Erythroblast (primary cell): Measurements from ENCODE around the gene ZFPL1.
"Not testable (repeated sequence)": the region's sequence is repeated elsewhere in the genome, so short reads cannot be mapped to it uniquely, and the experiment has no call there.

Source experiments
- DNase-seq, 2 experiments: peaks; one replicate each; lab custom pipeline; 2025; lab: John Stamatoyannopoulos, UW
- GATA1 ChIP-seq: IDR thresholded peaks from 2 replicates; pipeline ENCODE4 v1.6.1; 2011; ENCODE audit warnings: low read depth, mild to moderate bottlenecking, control low read depth, low read length, moderate library complexity
- POLR2A ChIP-seq: IDR thresholded peaks from 2 replicates; pipeline ENCODE4 v1.6.1; 2011; ENCODE audit warnings: mild to moderate bottlenecking, low read length

Gene ZFPL1

DNA sequence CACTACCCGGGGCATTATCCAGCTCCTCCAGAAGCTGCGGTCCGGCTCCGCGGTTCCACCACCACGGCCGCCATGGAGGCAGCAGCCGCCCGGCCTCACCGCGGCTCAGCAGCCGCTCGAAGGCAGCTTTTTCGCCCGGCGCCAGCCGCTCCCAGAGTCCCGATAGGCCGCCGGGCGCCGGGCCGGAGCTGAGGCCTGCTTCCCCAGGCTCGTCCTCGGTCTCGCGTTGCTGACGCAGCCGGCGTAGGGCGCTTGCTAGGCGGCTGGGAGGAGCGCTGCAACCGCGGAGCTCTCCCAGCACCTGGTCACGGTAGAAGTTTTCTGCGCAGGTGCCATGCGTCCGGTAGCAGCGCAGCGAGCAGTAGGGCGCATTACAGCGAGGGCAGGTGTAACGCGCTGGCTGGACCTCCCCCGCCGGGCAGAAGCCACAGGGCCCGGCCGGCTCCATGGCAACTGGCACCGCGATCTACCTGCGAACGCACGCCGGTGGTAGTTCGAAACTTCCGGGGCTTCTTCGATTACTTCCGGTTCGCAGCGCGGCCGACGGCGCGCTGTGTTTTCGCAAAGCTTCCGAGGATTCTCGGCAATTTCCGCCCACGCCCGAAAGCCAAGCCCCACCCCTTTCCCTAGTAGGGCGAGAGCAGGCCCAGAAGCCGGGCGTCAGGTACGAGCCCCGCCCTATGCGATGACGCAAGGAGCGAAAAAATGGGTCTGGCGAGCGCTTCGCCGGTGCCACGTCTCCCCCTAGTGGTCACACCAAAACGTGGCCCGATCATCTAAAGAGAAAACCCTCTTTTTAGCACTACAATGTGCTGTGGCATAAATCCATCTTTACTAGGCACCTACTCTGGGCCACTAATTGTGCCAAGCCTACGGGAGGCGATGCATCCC, 33.4 kb downstream of the ZFPL1 start, which contains the start of gene ZNHIT2:
TSS of gene ZNHIT2 (minus strand) at position 496 of the 891 bp plus-strand sequence. CDS start at position 448, 48 bp downstream.
- TF ChIP-seq GATA1 (no peak), POLR2A (peak; percentile 92)
- DNase-seq = peak; percentile 99

- TF ChIP-seq POLR2A (no peak), GATA1 (no peak)
- no peak for DNase-seq
Measured at GRCh38 chr11:65118097-65118837, 34.2 kb downstream of the ZFPL1 start.

DNA sequence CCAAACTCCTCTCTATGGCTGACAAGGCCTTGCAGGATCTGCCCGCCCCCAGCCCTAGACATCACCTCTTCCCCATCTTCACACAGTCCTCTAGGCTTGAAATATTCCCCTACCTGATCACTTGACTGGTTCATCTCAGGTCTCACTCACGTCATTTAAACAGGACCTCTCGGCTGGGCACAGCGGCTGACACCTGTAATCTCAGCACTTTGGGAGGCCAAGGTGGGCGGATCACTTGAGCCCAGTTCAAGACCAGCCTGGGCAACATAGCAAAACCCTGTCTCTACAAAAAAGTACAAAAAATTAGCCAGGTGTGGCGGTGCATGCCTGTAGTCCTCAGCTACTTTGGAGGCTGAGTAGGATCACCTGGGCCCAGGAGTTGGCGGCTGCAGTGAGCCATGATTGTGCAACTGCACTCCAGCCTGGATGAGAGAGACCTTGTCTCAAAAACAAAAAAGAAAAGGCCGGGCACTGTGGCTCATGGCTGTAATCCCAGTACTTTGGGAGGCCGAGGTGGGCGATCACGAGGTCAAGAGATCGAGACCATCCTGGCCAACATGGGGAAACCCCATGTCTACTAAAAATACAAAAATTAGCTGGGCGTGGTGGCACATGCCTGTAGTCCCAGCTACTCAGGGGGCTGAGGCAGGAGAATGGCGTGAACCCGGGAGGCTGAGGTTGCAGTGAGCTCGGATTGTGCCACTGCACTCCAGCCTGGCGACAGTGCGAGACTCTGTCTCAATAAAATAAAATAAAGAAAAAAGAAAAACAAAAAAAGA, 35.1 kb downstream of the ZFPL1 start:
- DNase-seq = not testable (repeated sequence)

GRCh38 chr11:65119670-65119995, 35.6 kb downstream of the ZFPL1 start:
- TF ChIP-seq GATA1 (no peak), POLR2A (no peak)
- DNase-seq = no peak

GRCh38 chr11:65120831-65121230, 36.8 kb downstream of the ZFPL1 start:
- no peak for DNase-seq
- TF ChIP-seq POLR2A = no peak
- TF ChIP-seq GATA1 = no peak

DNA sequence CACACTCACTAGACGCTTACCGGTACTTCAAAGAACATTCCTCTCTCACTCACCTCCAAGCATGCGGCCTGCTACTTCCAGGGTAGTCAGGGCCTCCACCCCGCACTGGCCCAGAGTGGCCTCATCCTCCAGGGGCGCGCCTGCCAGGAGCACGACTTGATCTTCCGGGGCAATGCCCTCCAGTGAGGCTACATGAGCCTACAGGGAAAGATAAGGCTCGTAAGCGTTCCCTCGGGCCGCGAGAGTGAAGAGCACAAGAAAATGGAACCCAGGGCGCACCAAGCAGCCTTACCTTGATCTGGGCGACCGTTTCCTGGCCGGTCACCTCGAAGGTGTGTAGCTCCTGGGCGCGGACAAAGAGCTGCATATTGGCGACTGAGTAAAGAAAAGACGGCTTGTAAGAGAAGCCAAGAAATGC, 37.4 kb downstream of the ZFPL1 start:
- DNase-seq = peak; percentile 84 to 88
- no peak for TF ChIP-seq POLR2A
- TF ChIP-seq GATA1 = no peak

GRCh38 chr11:65121865-65122696, 38.1 kb downstream of the ZFPL1 start, which contains the start of the genes FAU and MRPL49:
FAU (minus strand) TSS chr11:65122134; CDS start chr11:65121813, 321 bp downstream.
MRPL49 (plus strand) TSS chr11:65122321; CDS start chr11:65122347, 26 bp downstream.
- TF ChIP-seq GATA1 = no peak
- TF ChIP-seq POLR2A = peak; percentile 99
- peak; percentile 99 for DNase-seq

DNA sequence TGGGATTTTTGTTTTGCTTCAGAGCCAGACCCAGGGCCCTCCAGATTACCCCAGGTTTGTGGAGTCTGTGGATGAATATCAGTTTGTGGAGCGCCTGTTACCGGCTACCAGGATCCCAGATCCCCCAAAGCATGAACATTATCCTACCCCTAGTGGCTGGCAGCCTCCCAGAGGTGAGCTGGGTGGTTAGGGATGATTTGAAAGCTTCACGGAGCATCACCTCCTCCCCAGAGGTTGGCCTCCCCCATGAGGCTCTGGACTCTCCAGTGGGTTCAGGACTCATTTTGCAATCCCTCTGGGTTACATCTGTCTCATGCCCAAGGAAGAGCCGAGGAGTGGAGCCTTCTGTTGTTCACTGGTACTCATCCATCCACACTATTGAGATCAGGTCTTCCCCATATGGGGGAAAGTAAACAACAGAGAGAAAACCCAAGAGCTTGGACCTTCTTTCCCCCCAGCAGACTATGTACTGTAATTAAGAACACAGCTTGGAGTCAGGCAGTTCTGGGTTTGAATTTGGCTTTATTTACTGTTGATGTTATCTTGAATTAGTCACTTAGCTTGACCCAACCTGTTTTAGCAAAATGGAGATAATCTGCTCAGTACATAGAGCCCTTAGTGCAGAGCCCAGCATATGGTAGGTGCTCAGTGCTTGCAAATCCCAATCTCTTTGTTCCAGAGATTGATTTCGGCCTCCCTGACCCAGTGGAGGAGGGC, 40.6 kb downstream of the ZFPL1 start:
- DNase-seq = no peak
- TF ChIP-seq POLR2A (no peak), GATA1 (no peak)

- no peak for DNase-seq
- TF ChIP-seq POLR2A (no peak), GATA1 (no peak)
Measured at GRCh38 chr11:65125197-65126056, 41.4 kb downstream of the ZFPL1 start.

- DNase-seq = no peak
- no peak for TF ChIP-seq GATA1
- peak; percentile 35 for TF ChIP-seq POLR2A
Measured at GRCh38 chr11:65126624-65127274, 42.7 kb downstream of the ZFPL1 start.

DNA sequence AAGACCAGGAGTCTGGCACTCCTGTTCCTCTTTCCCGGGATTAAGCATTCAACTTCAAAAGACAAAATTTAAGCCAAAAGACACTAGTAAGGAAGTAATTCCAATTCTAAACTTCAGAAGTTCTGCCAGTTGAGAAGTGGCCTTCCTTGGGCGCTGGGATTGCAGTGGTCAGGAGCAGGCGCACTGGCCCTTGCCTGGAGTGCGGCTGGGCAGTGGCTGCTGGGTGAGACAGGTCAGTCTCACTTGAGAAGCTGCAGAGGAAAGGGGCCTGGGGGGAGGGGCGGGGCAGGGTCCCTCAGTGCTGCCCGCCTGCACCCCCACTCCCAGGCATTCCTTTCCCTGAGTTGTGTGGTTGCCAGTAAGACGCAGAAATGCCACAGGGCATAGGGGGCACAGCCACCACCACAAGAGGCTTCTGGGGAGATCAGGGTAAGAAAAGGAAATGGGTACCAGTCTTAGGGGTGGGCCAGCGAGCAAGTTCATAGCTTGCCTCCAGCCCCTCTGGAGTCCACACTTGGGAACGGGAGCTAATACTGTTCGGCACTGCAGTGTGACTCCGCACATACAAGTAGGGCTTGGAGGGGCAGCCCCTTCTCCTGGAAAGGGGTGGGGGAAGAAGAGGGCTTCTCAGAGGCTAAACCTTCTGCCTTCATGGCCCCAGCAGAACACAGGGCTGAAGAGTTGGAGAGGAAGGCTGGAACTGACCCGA, 43.6 kb downstream of the ZFPL1 start:
- no peak for DNase-seq
- TF ChIP-seq POLR2A = no peak
- no peak for TF ChIP-seq GATA1
